WTC11 (cell line): Measurements from ENCODE around the gene NKX6-1.

Experiments
- ATF1 ChIP-seq: sonication (generic); formaldehyde crosslinking; IDR thresholded peaks from 2 replicates; pipeline ENCODE4 v1.8.1; 2023; ENCODE audit warnings: mild to moderate bottlenecking, moderate library complexity, missing genetic modification reagents
- CTCF ChIP-seq: fragments of 200-600 bp; IDR thresholded peaks from 2 replicates; pipeline ENCODE4 v1.8.0; 2022; ENCODE audit warnings: antibody characterized with exemption
- SMAD4 ChIP-seq: sonication (generic); formaldehyde crosslinking; IDR thresholded peaks from 2 replicates; pipeline ENCODE4 v1.8.0; 2022; ENCODE audit warnings: mild to moderate bottlenecking, missing genetic modification reagents
- TF ChIP-seq, protein P1 (sequence below): sonication (generic); formaldehyde crosslinking; IDR thresholded peaks from 2 replicates; pipeline ENCODE4 v1.8.1; 2023; ENCODE audit warnings: mild to moderate bottlenecking, missing genetic modification reagents

DNA sequence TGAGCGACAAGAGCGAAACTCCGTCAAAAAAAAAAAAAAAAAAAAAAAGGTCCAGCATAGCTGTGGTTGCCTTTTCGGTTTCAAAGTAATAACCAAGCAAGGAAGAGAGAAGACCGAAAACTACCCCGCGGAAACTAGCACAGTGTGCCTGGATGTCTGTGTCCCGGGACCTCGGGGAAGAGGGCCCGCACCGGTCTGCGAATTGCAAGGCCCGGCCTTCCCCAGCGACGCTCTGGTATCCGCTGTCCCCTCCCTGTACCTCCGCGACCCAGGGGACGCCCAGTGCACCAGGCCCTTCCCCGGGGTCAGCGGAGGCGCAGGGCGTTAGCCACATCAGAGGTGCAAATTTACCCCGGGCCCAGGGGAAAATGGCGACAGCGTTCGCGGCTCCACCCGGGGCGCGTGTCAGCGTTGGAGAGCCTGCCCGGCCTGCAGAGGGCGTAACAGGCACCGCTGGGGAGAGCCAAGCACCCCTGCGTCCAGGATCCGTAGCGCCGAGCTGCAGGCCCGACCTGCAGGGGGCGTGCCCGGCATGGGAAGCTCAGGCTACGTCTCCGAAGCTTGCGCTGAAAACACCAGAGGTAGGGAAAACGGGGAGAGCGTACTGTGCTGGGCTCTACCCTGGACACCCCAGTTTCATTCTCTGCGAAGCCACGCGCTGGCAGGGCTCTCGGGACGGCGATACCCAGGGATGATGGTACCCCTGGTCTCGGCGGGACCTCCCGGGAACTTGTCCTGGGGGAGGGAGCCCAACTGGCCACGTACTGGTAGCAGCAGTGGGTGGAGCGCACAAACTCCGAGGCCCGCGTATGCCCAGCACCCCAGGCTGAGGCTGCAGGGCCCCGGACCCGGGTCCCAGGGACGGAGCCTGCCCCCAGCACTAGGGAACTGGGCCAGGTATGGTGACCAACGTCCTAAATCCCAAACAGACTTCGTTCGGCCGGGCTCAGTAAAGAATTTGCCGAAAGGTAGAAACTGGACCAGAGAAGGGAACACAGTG, 16.2 kb downstream of the NKX6-1 start:
- TF ChIP-seq CTCF (peak; percentile 95), ATF1 (CRISPR knock-in tag) (no peak), SMAD4 (no peak)
- TF ChIP-seq, protein P1, sequence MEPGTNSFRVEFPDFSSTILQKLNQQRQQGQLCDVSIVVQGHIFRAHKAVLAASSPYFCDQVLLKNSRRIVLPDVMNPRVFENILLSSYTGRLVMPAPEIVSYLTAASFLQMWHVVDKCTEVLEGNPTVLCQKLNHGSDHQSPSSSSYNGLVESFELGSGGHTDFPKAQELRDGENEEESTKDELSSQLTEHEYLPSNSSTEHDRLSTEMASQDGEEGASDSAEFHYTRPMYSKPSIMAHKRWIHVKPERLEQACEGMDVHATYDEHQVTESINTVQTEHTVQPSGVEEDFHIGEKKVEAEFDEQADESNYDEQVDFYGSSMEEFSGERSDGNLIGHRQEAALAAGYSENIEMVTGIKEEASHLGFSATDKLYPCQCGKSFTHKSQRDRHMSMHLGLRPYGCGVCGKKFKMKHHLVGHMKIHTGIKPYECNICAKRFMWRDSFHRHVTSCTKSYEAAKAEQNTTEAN: no peak
